NCI-H2196 (cell line): ENCODE results near the gene ATG2B.

Experiments
- DNase-seq: peaks from one replicate; lab custom pipeline; 2025; ENCODE audit not compliant: unreplicated experiment; lab: John Stamatoyannopoulos, UW

ATG2B gene

GRCh38 chr14:96316087-96316486, 47.1 kb downstream of the ATG2B start:
- DNase-seq, result no peak

GRCh38 chr14:96310906-96311305, 52.2 kb downstream of the ATG2B start:
- DNase-seq, result no peak

DNA sequence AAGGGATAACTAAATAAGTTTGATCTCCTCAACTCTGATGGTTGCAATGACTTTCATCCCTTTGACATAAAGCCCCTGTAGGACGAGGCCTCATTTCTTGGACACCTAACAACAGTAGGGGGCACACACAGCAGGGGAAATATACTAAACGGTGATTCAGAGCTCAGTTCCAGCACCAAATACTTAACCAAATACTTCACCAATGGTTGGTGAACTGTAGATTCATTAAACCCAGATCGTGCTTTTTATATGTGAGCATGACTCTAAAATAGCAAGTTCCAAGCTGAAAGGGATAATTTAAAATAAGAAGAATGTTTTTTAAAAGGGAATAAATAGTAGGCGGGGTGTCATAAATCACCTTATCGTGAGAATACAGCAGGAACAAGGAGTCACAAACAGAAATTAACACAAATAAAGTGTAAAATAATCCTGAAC, 53.2 kb downstream of the ATG2B start:
- DNase-seq, result no peak

- no peak for DNase-seq
These were observed 53.8 kb downstream of the ATG2B start for GRCh38 chr14:96309133-96309895.

GRCh38 chr14:96307434-96307833, 55.7 kb downstream of the ATG2B start:
- DNase-seq, result no peak

GRCh38 chr14:96304956-96305355, 58.2 kb downstream of the ATG2B start:
- no peak for DNase-seq

DNA sequence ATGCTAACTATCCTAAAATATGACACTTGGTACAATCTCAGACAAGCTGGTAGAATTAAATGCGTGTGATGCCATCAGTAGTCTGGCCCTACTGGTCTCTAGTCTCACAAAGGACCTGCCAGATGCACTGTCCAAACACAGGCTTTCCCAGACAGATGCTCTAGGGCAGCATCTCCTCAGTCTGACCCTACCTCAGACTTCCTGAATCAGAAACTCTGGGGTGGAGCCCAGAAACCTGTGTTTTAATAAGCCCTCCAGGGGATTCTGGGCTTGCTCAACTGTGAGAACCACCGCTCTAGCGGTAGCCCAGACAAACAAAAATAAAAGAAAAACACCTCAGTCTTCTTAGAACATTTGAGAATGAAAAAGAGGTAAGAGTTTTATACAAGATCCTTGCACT, 59.2 kb downstream of the ATG2B start:
- DNase-seq, result no peak

DNA sequence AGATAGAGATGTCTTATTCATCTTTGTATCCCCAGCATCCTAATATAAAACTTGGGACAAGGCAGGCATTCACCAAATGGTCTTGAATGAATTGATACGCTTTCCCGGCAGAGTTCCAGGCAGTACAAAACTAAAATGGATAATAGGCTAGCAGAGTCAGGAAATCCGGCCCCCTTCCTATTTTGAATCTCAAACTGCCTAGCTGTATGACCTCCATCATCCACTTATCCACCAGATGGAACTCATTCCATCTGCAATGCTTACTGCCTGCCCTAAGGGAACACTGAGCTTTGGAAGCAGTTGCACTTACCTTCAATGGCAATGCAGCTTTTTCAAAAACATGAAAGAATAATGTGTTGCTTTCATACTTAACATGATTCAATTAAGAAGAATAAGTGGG, 63.7 kb downstream of the ATG2B start:
- DNase-seq, result no peak

GRCh38 chr14:96297997-96298515, 65.1 kb downstream of the ATG2B start:
- no peak for DNase-seq

- peak; percentile 19 for DNase-seq
These were observed 66.1 kb downstream of the ATG2B start for GRCh38 chr14:96297000-96297399.

DNA sequence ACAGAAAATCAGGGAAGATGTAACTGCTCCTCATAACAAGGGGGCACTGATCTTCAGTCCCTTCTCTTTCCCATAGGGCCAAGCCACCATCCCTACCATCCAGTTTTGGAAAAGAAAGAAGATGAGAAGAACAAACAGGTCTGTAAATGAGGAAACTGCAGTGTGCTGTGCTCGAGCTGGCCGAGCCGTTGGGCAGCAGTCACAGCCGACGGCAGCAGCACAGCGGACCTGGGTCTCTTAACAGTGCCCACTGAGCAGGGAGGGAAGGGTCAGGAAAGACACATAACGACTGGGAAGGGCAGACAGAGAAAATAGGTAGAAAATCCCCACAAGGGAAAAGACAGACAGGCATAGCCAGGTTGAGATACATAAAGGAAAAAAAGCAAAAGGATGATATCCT, 68.9 kb downstream of the ATG2B start:
- no peak for DNase-seq

- no peak for DNase-seq
These were observed 75.3 kb downstream of the ATG2B start for GRCh38 chr14:96287856-96288255.

DNA sequence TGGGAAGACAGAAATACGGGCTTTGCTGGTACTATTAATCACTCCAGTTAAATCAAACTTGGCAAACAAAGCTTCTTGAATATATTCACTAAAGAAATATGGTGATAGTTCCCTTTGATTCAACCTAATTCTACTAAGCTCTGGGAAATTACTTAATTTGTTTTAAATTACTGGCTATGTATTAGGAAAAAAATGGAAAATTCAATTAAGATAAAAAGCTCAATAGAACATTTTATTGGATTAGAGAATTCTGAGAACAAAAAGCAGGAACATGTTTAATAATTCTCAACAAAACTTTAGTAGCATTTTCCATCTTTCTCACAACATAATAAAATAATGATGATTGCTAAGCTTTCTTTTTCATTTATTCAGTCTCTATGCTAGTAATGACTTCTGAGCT, 76.9 kb downstream of the ATG2B start:
- no peak for DNase-seq

DNA sequence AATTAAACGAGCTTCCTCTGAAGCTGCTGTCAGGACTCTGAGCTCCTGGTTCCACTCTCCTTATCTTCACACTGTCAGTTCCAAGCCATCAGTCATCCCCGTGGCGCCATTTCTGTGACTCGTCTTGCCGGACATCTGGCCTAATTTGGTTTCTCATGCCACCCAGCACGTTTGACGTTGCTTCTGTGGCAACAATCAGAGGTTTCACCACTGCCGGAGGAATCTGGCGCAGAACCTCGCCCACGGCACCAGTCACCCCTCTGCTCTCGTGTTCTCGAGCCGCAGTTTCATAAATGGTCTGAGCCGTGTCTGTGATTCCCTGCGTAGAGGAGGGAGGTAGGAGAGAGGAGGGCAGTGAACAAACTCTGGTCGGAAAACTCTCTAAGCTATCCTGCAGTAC, 77.5 kb downstream of the ATG2B start:
- no peak for DNase-seq

GRCh38 chr14:96284430-96284829, 78.7 kb downstream of the ATG2B start:
- DNase-seq, result no peak

- DNase-seq, result no peak
These were observed 79.1 kb downstream of the ATG2B start for GRCh38 chr14:96284008-96284407.

GRCh38 chr14:96281486-96281885, 81.7 kb downstream of the ATG2B start:
- peak; percentile 16 for DNase-seq

DNA sequence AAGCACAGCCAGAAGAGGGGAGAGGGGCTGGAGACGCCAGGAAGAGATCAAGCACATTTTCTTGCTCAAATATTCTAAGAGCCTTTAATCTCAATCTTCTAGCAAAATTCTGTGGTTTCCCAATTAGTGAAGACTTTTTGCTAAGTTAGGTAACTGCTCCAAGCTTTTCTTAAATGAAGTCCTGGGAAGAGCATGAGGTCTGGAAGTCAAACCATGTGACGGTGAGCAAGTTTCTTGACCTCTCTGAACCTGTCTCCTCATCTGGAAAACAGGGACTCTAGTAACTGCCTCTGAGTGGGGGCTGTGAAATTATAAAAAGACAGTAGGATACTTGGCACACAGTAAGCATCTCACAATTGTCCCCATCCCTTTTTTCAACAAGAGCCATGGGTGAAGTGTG, 83.0 kb downstream of the ATG2B start:
- no peak for DNase-seq

- no peak for DNase-seq
These were observed 83.6 kb downstream of the ATG2B start for GRCh38 chr14:96279564-96279963.

GRCh38 chr14:96277890-96278289, 85.3 kb downstream of the ATG2B start:
- no peak for DNase-seq

- DNase-seq, result peak; percentile 51
These were observed 87.7 kb downstream of the ATG2B start for GRCh38 chr14:96275177-96276112.

DNA sequence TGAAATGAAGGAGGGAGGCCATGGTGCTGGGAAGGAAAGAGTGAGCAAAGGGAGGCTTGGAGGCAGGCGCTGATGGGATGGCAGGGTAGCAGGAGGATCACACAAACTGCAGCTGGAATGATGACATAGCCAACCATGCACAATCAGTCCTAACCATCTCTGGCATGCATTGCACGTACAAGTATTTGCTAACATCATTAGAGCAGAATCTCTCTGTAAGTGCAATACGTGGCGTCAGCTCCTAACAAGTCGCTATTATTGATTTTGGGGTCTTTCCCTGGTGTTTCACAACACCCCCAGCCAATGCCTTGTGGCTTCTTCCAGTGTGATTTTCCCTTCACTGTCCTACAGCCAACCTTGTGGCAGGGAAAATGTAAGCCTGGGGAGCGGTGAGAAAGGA, 88.6 kb downstream of the ATG2B start:
- DNase-seq, result no peak
